Fibroblast of lung (primary cell): ENCODE measurements around the gene CARHSP1.

Experiments
- CTCF ChIP-seq, 2 donors: IDR thresholded peaks in 1 of 2; conservative IDR thresholded peaks in 1 of 2; 1 replicate in 1 of 2; 2 replicates in 1 of 2; pipeline ENCODE4 v1.5.1; 2011 to 2012; ENCODE audit warnings: low read length in 2 of 2, control low read depth in 1 of 2, inconsistent platforms in 1 of 2, low read depth in 1 of 2, mild to moderate bottlenecking in 1 of 2
- EZH2 ChIP-seq: IDR thresholded peaks from 2 replicates; pipeline ENCODE4 v1.5.1; 2012; ENCODE audit warnings: low read length, control low read depth, mild to moderate bottlenecking; ENCODE audit errors: missing control alignments

GRCh38 chr16:8861563-8862308, 7.1 kb downstream of the CARHSP1 start:
- TF ChIP-seq CTCF (conservative IDR thresholded peaks at IDR 0.05 in 1 of 2, IDR thresholded peaks at IDR 0.05 in 1 of 2; ENCODE audit: low read depth in 1 of 2, low read length in 2 of 2): no peak
- TF ChIP-seq EZH2: no peak
